ENCODE data around the gene TUB.

TUB gene

GRCh38 chr11:8108421-8108820 lies 27.4 kb downstream of the TUB start:
- no peak for DNase-seq (ENCODE audit: low spot score)

GRCh38 chr11:8109675-8110074 lies 28.7 kb downstream of the TUB start:
- DNase-seq (ENCODE audit: low spot score), result no peak

GRCh38 chr11:8110396-8110795 lies 29.4 kb downstream of the TUB start:
- no peak for DNase-seq (ENCODE audit: low spot score)

GRCh38 chr11:8111636-8112035 lies 30.6 kb downstream of the TUB start:
- DNase-seq (ENCODE audit: low spot score), result no peak

- DNase-seq (ENCODE audit: low spot score), result no peak
Measured at GRCh38 chr11:8122173-8122764, 41.3 kb downstream of the TUB start.

- DNase-seq (ENCODE audit: low spot score), result no peak
Measured at GRCh38 chr11:8126649-8127289, 45.8 kb downstream of the TUB start.

- no peak for DNase-seq (ENCODE audit: low spot score)
Measured at GRCh38 chr11:8127447-8127846, 46.4 kb downstream of the TUB start.

- no peak for DNase-seq (ENCODE audit: low spot score)
Measured at GRCh38 chr11:8138526-8138925, 57.5 kb downstream of the TUB start.

- no peak for DNase-seq (ENCODE audit: low spot score)
Measured at GRCh38 chr11:8149726-8150125, 68.7 kb downstream of the TUB start.

Measured in HuH-7 (cell line).